ENCODE data around the gene TECRL. TPM values are rescaled to one million over a fixed set of nuclear protein-coding genes. Genes with fewer than 3 reads are reported as not detected.

Gene TECRL
- total and polyA plus RNA-seq, 7 donors, result 5.0 to 65.0 (median 47.9) TPM

DNA sequence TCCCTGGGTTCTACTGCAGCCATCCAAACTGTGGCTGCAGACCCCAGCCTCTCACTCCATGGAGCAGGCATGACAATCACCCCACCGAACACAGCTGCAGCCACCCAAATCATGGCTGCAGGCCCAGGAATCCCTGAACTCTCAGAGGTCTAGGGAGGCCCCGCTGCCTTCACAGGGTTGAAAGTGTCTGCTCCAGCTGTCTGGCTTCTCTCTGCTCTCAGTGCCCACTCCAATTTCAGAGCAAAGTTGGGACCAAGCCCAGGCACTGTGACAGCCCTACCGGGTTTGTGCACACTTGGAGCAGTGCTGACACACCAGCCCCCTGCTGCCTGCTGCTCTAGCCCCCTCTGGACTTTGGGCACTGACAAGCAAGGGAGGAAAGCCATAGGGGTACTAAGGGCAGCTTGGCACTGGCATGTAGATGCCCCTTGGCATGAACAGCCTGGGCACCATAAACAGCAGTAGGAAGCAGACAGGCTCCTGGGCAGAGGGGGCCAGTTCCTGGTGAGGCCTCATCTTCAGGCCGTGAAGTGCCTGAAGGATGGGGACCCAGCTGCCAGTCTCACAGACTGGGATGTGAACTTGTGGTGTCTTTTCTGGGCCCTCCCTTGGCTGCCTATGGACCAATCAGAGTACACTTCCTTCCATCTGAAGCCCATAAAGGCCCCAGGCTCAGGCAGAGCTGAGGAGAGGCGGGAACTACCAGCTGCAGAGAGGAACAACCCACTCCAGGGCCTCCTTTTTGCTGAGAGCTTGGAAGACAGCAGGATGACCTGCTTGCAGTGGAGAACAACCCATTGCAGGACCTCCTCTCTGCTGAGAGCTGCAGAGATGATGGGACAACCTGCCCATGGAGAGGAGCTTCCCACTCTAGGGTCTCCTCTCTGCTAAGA, 68.8 kb downstream of the TECRL start:
- ATAC-seq (peak in 2 of 4 donors; percentile 29 to 52), DNase-seq (no peak)
- peaks cover 4% of the 10 kb centered on the region for H3K4me1 ChIP-seq
- no peaks in the 10 kb centered on the region for H3K9me3 ChIP-seq
- no peak overlapping the region for H3K4me3 ChIP-seq
- WGBS, 3 donors, result 43 to 56% (median 53%) methylated on average over 5 of the region's 5 CpGs
- H3K27me3 ChIP-seq (ENCODE audit: insufficient read depth in 3 of 3, low read length in 2 of 3), result no peaks in the 10 kb centered on the region
- H3K27ac ChIP-seq, result no peak overlapping the region
- intact Hi-C loops (cut with DNase I), result no loop called here
- H3K36me3 ChIP-seq (ENCODE audit: insufficient read depth in 1 of 2, low read depth in 1 of 2), result no peaks in the 10 kb centered on the region
- TF ChIP-seq, protein P1, sequence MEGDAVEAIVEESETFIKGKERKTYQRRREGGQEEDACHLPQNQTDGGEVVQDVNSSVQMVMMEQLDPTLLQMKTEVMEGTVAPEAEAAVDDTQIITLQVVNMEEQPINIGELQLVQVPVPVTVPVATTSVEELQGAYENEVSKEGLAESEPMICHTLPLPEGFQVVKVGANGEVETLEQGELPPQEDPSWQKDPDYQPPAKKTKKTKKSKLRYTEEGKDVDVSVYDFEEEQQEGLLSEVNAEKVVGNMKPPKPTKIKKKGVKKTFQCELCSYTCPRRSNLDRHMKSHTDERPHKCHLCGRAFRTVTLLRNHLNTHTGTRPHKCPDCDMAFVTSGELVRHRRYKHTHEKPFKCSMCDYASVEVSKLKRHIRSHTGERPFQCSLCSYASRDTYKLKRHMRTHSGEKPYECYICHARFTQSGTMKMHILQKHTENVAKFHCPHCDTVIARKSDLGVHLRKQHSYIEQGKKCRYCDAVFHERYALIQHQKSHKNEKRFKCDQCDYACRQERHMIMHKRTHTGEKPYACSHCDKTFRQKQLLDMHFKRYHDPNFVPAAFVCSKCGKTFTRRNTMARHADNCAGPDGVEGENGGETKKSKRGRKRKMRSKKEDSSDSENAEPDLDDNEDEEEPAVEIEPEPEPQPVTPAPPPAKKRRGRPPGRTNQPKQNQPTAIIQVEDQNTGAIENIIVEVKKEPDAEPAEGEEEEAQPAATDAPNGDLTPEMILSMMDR (IDR thresholded peaks at IDR 0.05), result no peak

DNA sequence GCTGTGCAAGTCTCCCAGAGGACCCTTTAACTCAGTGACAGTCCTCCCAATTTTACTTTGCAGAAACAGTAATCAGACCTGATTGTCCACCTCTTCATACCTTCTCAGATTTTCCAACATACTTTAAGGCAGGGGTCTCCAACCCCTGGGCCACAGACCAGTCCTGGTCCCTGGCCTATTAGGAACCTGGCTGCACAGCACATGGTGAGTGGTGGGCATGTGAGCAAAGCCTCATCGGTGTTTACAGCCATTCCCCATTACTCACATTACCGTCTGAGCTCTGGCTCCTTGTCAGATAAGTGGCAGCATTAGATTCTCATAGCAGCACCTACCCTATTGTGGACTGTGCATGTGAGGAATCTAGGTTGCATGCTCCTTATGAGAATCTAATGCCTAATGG, 74.3 kb downstream of the TECRL start:
- H3K9me3 ChIP-seq, result no peaks in the 10 kb centered on the region
- no peak overlapping the region for H3K4me3 ChIP-seq
- TF ChIP-seq, protein P1 (IDR thresholded peaks at IDR 0.05), result no peak
- H3K27me3 ChIP-seq (ENCODE audit: insufficient read depth in 3 of 3, low read length in 2 of 3), result no peaks in the 10 kb centered on the region
- H3K4me1 ChIP-seq, result no peaks in the 10 kb centered on the region
- DNase-seq (no peak), ATAC-seq (peak in 1 of 4 donors; percentile 27)
- no peak overlapping the region for H3K27ac ChIP-seq
- intact Hi-C loops (cut with DNase I), result no loop called here
- WGBS, 3 donors, result 65 to 75% (median 73%) methylated on average over 2 of the region's 2 CpGs
- H3K36me3 ChIP-seq (ENCODE audit: insufficient read depth in 1 of 2, low read depth in 1 of 2), result no peaks in the 10 kb centered on the region

DNA sequence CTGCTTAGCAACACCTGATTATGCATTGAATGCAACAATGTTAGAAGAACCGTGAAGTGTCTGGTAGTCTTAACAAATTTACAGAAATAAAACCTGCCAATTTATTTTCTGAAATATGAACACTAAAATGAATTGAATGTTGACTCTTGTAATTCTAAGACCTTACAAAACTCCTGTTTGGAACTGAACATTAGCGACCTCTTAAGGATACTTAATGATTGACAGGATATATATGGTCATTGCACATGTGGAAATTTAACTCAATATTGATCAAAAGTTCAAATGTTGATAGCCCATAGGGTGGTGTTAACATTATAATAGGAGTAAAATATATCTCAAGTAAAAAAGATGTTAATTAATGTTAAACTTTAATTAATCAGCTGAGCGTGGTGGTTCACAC, 79.1 kb downstream of the TECRL start:
- H3K27ac ChIP-seq, result no peak overlapping the region
- TF ChIP-seq, protein P1 (IDR thresholded peaks at IDR 0.05), result no peak
- ATAC-seq (no peak), DNase-seq (no peak)
- H3K4me3 ChIP-seq, result no peak overlapping the region
- 38 to 59% (median 42%) methylated on average over 3 of the region's 3 CpGs for WGBS, 3 donors
- intact Hi-C loops (cut with DNase I), result no loop called here
- no peaks in the 10 kb centered on the region for H3K4me1 ChIP-seq
- H3K9me3 ChIP-seq, result peaks cover 3% of the 10 kb centered on the region
- H3K36me3 ChIP-seq (ENCODE audit: insufficient read depth in 1 of 2, low read depth in 1 of 2), result no peaks in the 10 kb centered on the region
- H3K27me3 ChIP-seq (ENCODE audit: insufficient read depth in 3 of 3, low read length in 2 of 3), result no peaks in the 10 kb centered on the region

DNA sequence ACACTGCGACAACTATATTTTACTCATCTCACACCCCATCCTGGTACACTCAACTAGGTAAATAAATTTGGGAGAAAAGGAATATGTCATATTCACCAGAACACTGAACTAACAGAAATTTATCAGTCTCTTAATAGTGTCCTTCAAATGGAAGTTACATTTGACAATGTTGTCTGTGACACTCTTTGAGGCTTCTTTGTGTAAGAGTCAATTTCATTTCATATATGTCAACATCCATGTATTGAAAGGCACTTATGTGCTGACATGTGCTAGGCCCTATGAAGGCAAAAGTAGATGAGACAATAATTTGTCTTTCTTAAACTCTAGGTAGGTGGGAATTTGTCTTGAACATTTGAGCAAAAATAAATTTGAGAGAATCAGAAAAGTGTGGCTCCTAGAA, 82.0 kb downstream of the TECRL start:
- DNase-seq, result no peak
- no peak for ATAC-seq
- TF ChIP-seq, protein P1 (IDR thresholded peaks at IDR 0.05), result no peak
- 93 to 100% (median 95%) methylated on average over 1 of the region's 1 CpG for WGBS, 3 donors
- peaks cover 5% of the 10 kb centered on the region for H3K9me3 ChIP-seq
- intact Hi-C loops (cut with DNase I), result no loop called here
- H3K27me3 ChIP-seq (ENCODE audit: insufficient read depth in 3 of 3, low read length in 2 of 3), result no peaks in the 10 kb centered on the region
- H3K4me3 ChIP-seq, result no peak overlapping the region
- H3K27ac ChIP-seq, result no peak overlapping the region
- H3K36me3 ChIP-seq (ENCODE audit: insufficient read depth in 1 of 2, low read depth in 1 of 2), result no peaks in the 10 kb centered on the region
- H3K4me1 ChIP-seq, result no peaks in the 10 kb centered on the region

Data from psoas muscle (tissue), 8 donors.